Gastrocnemius medialis (tissue), 4 donors: Measurements from ENCODE around the gene COL3A1. TPM values are rescaled to one million over a fixed set of nuclear protein-coding genes. Genes with fewer than 3 reads are reported as not detected.

Experiments
- ATAC-seq, 2 donors: fragments of 150-250 bp; one replicate each; pipeline ENCODE4 v1.9.1; 2016
- DNase-seq, 2 donors: peaks; one replicate each; pipeline ENCODE4 v3.0.0-alpha.2; 2019
- H3K27ac ChIP-seq, 4 donors: fragments of 200-600 bp; sonication (generic); 1 replicate in 1 of 4; 2 replicates in 3 of 4; pipeline ENCODE4 v1.5.1; 2016 to 2018; ENCODE audit warnings: mild to moderate bottlenecking in 2 of 4, moderate library complexity in 1 of 4
- H3K27me3 ChIP-seq, 3 donors: fragments of 200-600 bp; sonication (generic) in 2 of 3; 1 replicate in 1 of 3; 2 replicates in 2 of 3; pipeline versions ENCODE4 v1.5.1 to v1.6.0; 2016 to 2019; ENCODE audit warnings: mild to moderate bottlenecking in 1 of 3, moderate library complexity in 1 of 3
- H3K36me3 ChIP-seq, 2 donors: fragments of 200-600 bp; sonication (generic) in 1 of 2; one replicate each; pipeline ENCODE4 v1.5.1; 2017 to 2018
- H3K4me1 ChIP-seq, 2 donors: fragments of 200-600 bp; sonication (generic) in 1 of 2; one replicate each; pipeline ENCODE4 v1.5.1; 2016 to 2017; ENCODE audit warnings: mild to moderate bottlenecking in 2 of 2
- H3K4me3 ChIP-seq, 4 donors: fragments of 200-600 bp; sonication (generic) in 3 of 4; 1 replicate in 1 of 4; 2 replicates in 3 of 4; pipeline ENCODE4 v1.5.1; 2016 to 2019; ENCODE audit warnings: mild to moderate bottlenecking in 2 of 4
- H3K9me3 ChIP-seq, 3 donors: fragments of 200-600 bp; sonication (generic) in 2 of 3; 1 replicate in 1 of 3; 2 replicates in 2 of 3; pipeline ENCODE4 v1.5.1; 2016 to 2019
- POLR2A ChIP-seq, 2 donors: fragments of 450-650 bp; IDR thresholded peaks; one replicate each; pipeline ENCODE4 v1.6.1; 2017; ENCODE audit warnings: antibody characterized with exemption in 2 of 2, mild to moderate bottlenecking in 2 of 2, moderate library complexity in 2 of 2
- in situ Hi-C, 4 donors: fragments of 200-750 bp; cut with MboI; loops; one replicate each; pipeline versions ENCODE4 v1.15.0 to v1.8.0; 2017; ENCODE audit warnings: low sequenced_read_pairs in 4 of 4
- intact Hi-C: fragments of 100-400 bp; cut with DNase I; formaldehyde crosslinking; loops from one replicate; pipeline ENCODE4 v1.15.1; 2023; ENCODE audit warnings: low total_unique reads
- total RNA-seq, 4 donors: library from RNA; depleted of rRNA; stranded (reverse); fragments of >200 nt; gene quantifications; one replicate each; pipeline versions ENCODE4 v1.1.0 to v1.2.3, GENCODE V29; 2016
- TF ChIP-seq, protein P1 (sequence below), 5 experiments: fragments of 450-650 bp in 3 of 5; fragments of 200-600 bp in 2 of 5; sonication (generic) in 2 of 5; IDR thresholded peaks in 4 of 5; conservative IDR thresholded peaks in 1 of 5; 1 replicate in 4 of 5; 2 replicates in 1 of 5; pipeline ENCODE4 v1.5.1; 2016 to 2019; ENCODE audit warnings: antibody characterized with exemption in 5 of 5, mild to moderate bottlenecking in 3 of 5, moderate library complexity in 3 of 5

The COL3A1 gene
- total RNA-seq, 4 donors from 2014 or later = 6.5 to 42.7 (median 15.0) TPM

DNA sequence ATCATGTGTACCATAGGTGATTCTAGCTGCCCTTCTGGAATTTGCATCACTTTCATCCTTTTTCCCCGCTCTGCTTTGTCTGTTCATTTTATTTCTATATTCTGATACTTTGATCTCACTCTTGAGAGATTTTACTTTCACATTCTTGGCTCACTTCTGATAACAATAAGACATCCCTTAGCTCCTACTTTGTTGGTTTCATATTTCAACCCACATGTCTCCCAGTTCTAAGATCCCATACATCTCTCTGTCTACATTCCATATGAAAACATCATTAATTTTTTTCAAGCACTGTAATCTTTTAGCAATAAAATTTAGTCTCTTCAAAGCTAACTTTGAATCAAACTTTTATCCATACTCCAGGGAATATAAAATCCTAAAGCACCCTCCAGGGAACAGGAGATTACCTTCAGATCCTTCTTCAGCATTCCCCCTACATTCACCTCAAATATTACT, 75.6 kb downstream of the COL3A1 start:
- H3K9me3 ChIP-seq = no peaks in the 10 kb centered on the region
- H3K36me3 ChIP-seq = peaks cover 0 to 8% of the 10 kb centered on the region in 2 donors
- DNase-seq = no peak
- H3K4me3 ChIP-seq = no peak overlapping the region
- no peak for ATAC-seq
- in situ Hi-C loops = no loop called here
- TF ChIP-seq POLR2A (IDR thresholded peaks at IDR 0.05) = no peak
- TF ChIP-seq, protein P1, sequence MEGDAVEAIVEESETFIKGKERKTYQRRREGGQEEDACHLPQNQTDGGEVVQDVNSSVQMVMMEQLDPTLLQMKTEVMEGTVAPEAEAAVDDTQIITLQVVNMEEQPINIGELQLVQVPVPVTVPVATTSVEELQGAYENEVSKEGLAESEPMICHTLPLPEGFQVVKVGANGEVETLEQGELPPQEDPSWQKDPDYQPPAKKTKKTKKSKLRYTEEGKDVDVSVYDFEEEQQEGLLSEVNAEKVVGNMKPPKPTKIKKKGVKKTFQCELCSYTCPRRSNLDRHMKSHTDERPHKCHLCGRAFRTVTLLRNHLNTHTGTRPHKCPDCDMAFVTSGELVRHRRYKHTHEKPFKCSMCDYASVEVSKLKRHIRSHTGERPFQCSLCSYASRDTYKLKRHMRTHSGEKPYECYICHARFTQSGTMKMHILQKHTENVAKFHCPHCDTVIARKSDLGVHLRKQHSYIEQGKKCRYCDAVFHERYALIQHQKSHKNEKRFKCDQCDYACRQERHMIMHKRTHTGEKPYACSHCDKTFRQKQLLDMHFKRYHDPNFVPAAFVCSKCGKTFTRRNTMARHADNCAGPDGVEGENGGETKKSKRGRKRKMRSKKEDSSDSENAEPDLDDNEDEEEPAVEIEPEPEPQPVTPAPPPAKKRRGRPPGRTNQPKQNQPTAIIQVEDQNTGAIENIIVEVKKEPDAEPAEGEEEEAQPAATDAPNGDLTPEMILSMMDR (IDR thresholded peaks at IDR 0.05 in 4 of 5, conservative IDR thresholded peaks at IDR 0.05 in 1 of 5) = no peak
- intact Hi-C loops = no loop called here
- no peak overlapping the region for H3K27ac ChIP-seq
- H3K4me1 ChIP-seq = no peaks in the 10 kb centered on the region
- H3K27me3 ChIP-seq = no peaks in the 10 kb centered on the region

DNA sequence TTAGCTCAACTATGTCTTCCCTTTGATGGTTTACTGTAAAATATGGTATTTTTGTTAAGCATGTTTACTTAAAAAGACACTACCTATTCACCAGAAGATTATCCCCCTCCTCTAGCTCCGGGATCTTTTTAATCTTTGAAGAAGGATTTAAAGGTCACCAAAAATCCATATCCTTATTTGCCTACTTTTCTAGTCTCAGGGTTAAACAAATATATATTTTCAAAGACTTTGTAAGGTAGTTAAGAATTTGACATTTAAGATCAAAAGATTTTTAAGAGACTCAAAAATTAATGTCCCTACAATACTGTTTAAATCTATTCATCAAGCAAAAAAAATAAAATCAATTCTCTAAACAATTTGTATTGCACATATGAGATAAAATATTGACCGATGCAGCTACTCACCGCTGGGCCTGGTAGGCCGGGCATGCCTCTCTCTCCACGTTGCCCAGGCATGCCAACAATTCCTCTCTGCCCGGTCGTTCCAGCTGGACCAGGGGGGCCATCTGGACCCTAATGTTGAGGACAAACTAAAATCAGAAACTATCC, 76.1 kb downstream of the COL3A1 start:
- in situ Hi-C loops (no loop called here), intact Hi-C loops (no loop called here)
- H3K4me1 ChIP-seq = no peaks in the 10 kb centered on the region
- no peak overlapping the region for H3K4me3 ChIP-seq
- no peak for ATAC-seq
- H3K27ac ChIP-seq = no peak overlapping the region
- H3K9me3 ChIP-seq = no peaks in the 10 kb centered on the region
- TF ChIP-seq, protein P1 (IDR thresholded peaks at IDR 0.05 in 4 of 5, conservative IDR thresholded peaks at IDR 0.05 in 1 of 5) = no peak
- TF ChIP-seq POLR2A (IDR thresholded peaks at IDR 0.05) = no peak
- H3K36me3 ChIP-seq = peaks cover 0 to 8% of the 10 kb centered on the region in 2 donors
- H3K27me3 ChIP-seq = no peaks in the 10 kb centered on the region
- no peak for DNase-seq

DNA sequence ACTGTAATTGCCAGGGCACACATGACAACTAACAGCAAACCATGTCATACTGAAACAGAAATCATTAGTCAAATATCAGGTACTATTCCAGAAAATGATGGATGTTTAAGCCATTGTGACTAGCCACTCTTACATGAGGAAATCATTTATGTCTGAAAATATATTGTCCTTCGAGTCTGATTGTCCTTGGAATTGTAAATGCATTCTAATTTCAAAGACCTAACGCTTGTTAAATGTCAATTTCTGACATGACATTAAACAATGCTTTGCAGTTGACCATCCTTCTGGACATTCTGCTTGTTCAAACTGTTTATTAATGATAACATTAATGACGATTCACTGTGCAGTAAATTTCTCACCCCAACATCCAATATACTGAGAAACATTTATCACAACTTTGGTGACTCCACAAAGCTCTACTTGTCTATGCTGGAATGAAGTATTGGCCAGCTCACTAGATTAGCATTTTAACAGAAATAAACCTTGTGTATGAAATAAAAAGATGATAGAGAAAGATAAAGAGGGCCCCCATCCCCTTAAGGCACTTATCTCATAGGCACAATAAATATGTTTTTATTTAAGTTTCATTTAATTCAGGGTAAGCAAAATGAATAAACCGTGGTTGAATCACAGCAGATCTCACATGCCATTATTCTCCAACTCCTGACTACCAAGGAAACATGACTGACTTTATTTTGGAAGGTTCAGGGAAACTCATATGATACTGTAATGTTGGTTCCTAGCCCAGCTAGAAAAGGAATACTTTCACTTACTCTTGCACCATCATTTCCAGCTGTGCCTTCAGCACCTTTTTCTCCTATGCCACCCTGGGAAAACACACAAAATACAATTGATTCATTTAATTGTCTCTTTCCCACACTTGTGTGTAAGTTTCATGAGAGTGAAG, 82.3 kb downstream of the COL3A1 start:
- no peak for ATAC-seq
- intact Hi-C loops (no loop called here), in situ Hi-C loops (no loop called here)
- DNase-seq = no peak
- Histone ChIP-seq H3K9me3 (no peaks in the 10 kb centered on the region), H3K4me3 (no peak overlapping the region), H3K36me3 (peaks cover 0 to 8% of the 10 kb centered on the region in 2 donors), H3K27ac (no peak overlapping the region), H3K27me3 (no peaks in the 10 kb centered on the region), H3K4me1 (no peaks in the 10 kb centered on the region)
- TF ChIP-seq, protein P1 (IDR thresholded peaks at IDR 0.05 in 4 of 5, conservative IDR thresholded peaks at IDR 0.05 in 1 of 5) = no peak
- TF ChIP-seq POLR2A (IDR thresholded peaks at IDR 0.05) = no peak

DNA sequence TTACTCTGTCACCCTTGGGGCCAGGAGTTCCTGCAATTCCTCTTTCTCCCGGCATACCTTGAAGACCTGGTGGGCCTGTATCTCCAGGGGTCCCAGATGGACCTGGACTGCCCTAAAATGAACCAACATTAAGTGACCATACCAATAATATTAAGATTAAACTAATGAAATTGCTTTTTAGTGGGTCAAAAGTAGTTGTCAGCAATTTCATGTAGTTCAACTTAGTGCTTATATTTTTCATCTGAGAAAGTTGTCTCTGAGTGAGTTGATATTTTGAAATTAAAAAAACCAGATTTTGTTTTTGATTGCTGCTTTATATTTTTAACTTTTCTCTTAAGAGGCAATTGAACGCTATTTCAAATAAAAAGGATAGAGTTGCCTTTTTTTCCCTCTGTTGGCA, 83.1 kb downstream of the COL3A1 start:
- no peaks in the 10 kb centered on the region for H3K4me1 ChIP-seq
- TF ChIP-seq POLR2A (IDR thresholded peaks at IDR 0.05) = no peak
- TF ChIP-seq, protein P1 (IDR thresholded peaks at IDR 0.05 in 4 of 5, conservative IDR thresholded peaks at IDR 0.05 in 1 of 5) = no peak
- H3K4me3 ChIP-seq = no peak overlapping the region
- H3K27ac ChIP-seq = no peak overlapping the region
- peaks cover 0 to 8% of the 10 kb centered on the region in 2 donors for H3K36me3 ChIP-seq
- no peaks in the 10 kb centered on the region for H3K27me3 ChIP-seq
- DNase-seq = no peak
- ATAC-seq = no peak
- intact Hi-C loops = no loop called here
- in situ Hi-C loops = no loop called here
- no peaks in the 10 kb centered on the region for H3K9me3 ChIP-seq
